Posterior vena cava (tissue), 2 donors: ENCODE measurements around the gene YJEFN3. TPM values are rescaled to one million over a fixed set of nuclear protein-coding genes. Genes with fewer than 3 reads are reported as not detected.

Experiments
- DNase-seq: peaks from one replicate; pipeline ENCODE4 v3.0.0-alpha.2; 2020; ENCODE audit warnings: low spot score
- intact Hi-C, 2 donors: fragments of 100-400 bp; cut with DNase I; formaldehyde crosslinking; loops; one replicate each; pipeline versions ENCODE4 v1.14.1 to v1.14.2; 2022 to 2023
- total RNA-seq, 2 donors: library from RNA; stranded (reverse); fragmentation: NEBNext Ultra II Directional; extraction: Animal tissue kit (Norgen Biotek cat#: 25700); gene quantifications; one replicate each; pipeline ENCODE4 v1.2.1, GENCODE V29; 2021
- donor health status: DM: yes; HTN: yes; CAD: no.
- donor health status: DM: yes; HTN: yes; CAD: no.

YJEFN3 gene
- total RNA-seq, 2 donors from 2014 or later = 2.9 to 3.7 TPM

- no peak for DNase-seq
- intact Hi-C loops = no loop called here
These were observed 34.1 kb downstream of the YJEFN3 start for GRCh38 chr19:19562665-19563347.

DNA sequence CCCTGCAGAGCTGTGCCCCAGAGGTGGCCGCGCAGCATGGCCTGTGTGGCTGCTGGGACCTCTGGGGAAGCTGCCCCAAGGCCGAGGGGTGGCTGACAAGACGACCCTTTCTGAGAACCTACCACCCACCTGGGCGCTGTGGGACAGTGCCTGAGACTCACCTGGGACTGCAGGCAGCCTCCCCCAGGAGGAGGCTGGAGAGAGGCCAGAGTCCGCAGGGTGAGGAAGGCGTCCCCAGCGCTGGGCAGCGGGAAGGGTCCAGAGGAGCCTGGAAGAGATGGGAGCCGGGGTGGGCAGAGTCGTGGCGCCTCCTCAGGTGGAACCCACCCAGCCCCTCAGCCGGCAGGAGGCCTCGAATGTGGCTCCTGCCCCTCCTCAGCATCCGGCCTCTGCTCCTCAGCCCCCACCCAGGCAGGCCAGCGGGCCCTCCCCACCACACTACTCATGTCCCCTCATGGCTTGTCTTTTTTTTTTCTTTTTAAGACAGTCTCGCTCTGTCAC, 34.7 kb downstream of the YJEFN3 start:
- DNase-seq = no peak
- intact Hi-C loops = no loop called here

- no peak for DNase-seq
- intact Hi-C loops = no loop called here
These were observed 37.6 kb downstream of the YJEFN3 start for GRCh38 chr19:19566306-19566705.

- no peak for DNase-seq
- intact Hi-C loops = no loop called here
These were observed 38.7 kb downstream of the YJEFN3 start for GRCh38 chr19:19567391-19567790.

- DNase-seq = no peak
- intact Hi-C loops = no loop called here
These were observed 40.4 kb downstream of the YJEFN3 start for GRCh38 chr19:19568802-19569756.

DNA sequence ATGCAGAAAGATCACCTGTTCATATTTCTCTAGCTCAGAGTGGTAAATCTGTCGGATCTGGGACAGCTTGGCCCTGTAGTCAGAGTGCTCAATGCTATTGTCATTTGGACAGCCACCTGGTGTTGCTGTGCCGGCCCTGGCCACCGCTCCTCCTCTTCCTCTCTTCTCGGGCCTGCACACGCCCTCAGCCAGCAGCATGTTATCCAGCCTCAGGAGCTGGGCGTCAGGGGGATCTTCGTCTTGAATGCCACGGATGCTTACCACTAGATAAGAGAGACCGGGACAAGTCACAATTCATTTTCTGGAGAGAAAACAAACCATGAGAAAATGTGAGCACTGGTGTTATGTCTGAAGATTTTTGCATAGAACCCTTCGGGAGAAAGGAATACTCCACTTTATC, 41.9 kb downstream of the YJEFN3 start:
- intact Hi-C loops = no loop called here
- DNase-seq = no peak

DNA sequence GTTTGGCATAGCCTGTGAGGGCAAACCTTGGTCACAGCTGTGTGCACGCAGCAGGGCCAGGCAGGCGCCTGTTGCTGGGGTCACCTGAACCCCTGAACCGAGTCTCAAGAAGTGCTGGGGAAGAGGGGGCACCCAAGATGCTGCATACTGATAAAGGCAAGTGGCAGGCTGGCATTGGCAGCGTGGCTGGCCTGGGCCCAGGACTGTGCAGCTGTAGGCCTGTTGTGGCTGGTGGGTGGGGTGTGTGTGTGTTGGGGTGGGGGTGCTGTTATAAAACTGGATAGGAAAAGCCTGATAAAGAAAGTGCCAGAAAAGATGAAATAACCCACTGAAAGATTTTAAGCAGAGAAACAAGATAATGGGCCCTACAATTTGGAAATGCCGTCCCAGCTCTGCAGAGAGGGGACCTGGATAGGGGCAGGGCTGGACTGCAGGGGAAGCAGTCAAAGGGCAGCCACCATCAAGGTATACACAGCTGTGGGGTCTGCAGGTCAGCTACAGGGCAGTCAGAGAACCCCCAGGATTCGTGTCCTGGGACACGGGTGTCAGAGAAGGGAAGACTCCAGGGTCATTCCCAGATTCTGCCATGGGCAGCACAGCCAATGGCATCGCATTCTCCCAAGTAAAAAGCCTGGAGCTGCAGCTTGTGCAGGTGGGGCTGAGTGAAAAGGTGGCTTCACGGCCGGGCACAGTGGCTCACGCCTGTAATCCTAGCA, 42.5 kb downstream of the YJEFN3 start:
- no peak for DNase-seq
- intact Hi-C loops = no loop called here

- no peak for DNase-seq
- intact Hi-C loops = no loop called here
These were observed 46.7 kb downstream of the YJEFN3 start for GRCh38 chr19:19575411-19575810.

DNA sequence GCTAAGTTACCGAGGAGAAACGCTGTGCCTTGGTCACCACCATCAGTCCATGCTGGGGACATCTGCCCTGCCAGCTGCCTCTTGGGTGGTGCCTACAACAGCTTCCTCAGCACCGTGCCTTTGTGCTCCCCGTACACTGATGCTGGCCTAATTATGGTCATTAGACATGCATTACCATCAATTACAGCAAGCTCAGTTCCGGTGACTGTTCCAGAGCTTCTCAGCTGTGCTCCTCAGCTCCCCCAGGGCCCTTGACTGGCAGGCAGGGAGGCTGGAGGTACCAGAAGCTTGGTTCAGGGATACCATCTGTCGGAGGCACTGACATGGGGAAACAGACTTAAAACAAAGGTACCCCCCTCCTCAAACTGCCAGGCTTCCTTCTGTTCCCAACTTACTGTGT, 49.5 kb downstream of the YJEFN3 start:
- DNase-seq = no peak
- intact Hi-C loops = no loop called here

- intact Hi-C loops = no loop called here
- no peak for DNase-seq
These were observed 51.0 kb downstream of the YJEFN3 start for GRCh38 chr19:19579533-19580361.

GRCh38 chr19:19580418-19580817, 51.7 kb downstream of the YJEFN3 start:
- intact Hi-C loops = no loop called here
- no peak for DNase-seq

- DNase-seq = no peak
These were observed 52.7 kb downstream of the YJEFN3 start for GRCh38 chr19:19581391-19581790.

GRCh38 chr19:19582471-19582870, 53.8 kb downstream of the YJEFN3 start:
- DNase-seq = no peak

More at GRCh38 chr19:19581391-19581790, 52.7 kb downstream of the YJEFN3 start:
- intact Hi-C loops = no loop called here

GRCh38 chr19:19584356-19584755, 55.6 kb downstream of the YJEFN3 start:
- intact Hi-C loops = no loop called here
- DNase-seq = no peak

More at GRCh38 chr19:19582471-19582870, 53.8 kb downstream of the YJEFN3 start:
- intact Hi-C loops = no loop called here

Other genes with a start within 250 kb of the YJEFN3 start
- 10 to 100 TPM; 25.8 to 30.4 TPM for gene SUGP1, start 208.4 kb upstream of the YJEFN3 start, total RNA-seq
- 10 to 100 TPM; 37.1 to 42.0 TPM for gene MAU2, start 208.1 kb upstream of the YJEFN3 start, total RNA-seq
- 10 to 100 TPM; 54.3 to 70.9 TPM for gene GATAD2A, start 123.2 kb upstream of the YJEFN3 start, total RNA-seq
- gene TSSK6, start 13.4 kb upstream of the YJEFN3 start, total RNA-seq = under 1 TPM; 0.46 to 1.00 TPM
- 100 to 1,000 TPM; 217 to 248 TPM for gene NDUFA13, start 12.7 kb upstream of the YJEFN3 start, total RNA-seq
- 1 to 10 TPM in 1 of 2 donors, under 1 TPM in 1; 0.67 to 2.3 TPM for gene CILP2, start 9.4 kb downstream of the YJEFN3 start, total RNA-seq
- under 1 TPM; 0.29 to 0.93 TPM for gene PBX4, start 89.8 kb downstream of the YJEFN3 start, total RNA-seq
- gene LPAR2, start 99.3 kb downstream of the YJEFN3 start, total RNA-seq = 1 to 10 TPM; 2.0 to 5.5 TPM
- 10 to 100 TPM in 1 of 2 donors, 1 to 10 TPM in 1; 8.3 to 11.4 TPM for gene GMIP, start 114.7 kb downstream of the YJEFN3 start, total RNA-seq
- gene ATP13A1, start 134.8 kb downstream of the YJEFN3 start, total RNA-seq = 10 to 100 TPM; 33.1 to 33.3 TPM
- gene ZNF101, start 139.9 kb downstream of the YJEFN3 start, total RNA-seq = 1 to 10 TPM; 6.3 to 8.2 TPM
- gene ZNF14, start 204.2 kb downstream of the YJEFN3 start, total RNA-seq = 1 to 10 TPM; 5.0 to 6.4 TPM